Esophagus squamous epithelium (tissue), 4 donors: ENCODE measurements around the gene TAB2.

Source experiments
- CTCF ChIP-seq, 6 experiments: fragments of 450-650 bp in 4 of 6; fragments of 200-600 bp in 2 of 6; sonication (generic) in 2 of 6; IDR thresholded peaks; one replicate each; pipeline ENCODE4 v1.5.1; 2016 to 2019; ENCODE audit warnings: antibody characterized with exemption in 6 of 6, mild to moderate bottlenecking in 4 of 6, moderate library complexity in 4 of 6
- POLR2A ChIP-seq, 4 donors: fragments of 450-650 bp; IDR thresholded peaks; one replicate each; pipeline ENCODE4 v1.6.1; 2017; ENCODE audit warnings: antibody characterized with exemption in 4 of 4, mild to moderate bottlenecking in 4 of 4, moderate library complexity in 3 of 4

DNA sequence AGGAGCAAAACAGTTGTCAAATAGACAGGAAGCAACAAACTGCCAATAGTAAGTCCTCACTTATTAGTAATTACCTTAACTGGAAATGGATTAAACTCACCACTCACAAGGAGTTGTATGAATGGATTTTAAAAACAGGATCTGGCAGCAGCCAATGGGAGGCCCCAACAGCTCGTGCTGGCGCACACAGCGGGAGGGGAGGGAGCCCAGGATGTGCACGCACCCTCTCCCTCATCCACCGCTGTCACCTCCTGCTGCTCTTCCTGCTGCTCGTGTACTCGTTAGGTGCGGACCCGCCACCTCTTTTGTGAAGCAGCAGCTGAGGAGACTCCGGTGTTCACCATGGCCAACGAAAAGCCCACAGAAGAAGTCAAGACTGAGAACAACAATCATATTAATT, 82.5 kb downstream of the TAB2 start, which contains the start of gene SUMO4:
- TF ChIP-seq CTCF (IDR thresholded peaks at IDR 0.05) (no peak), POLR2A (IDR thresholded peaks at IDR 0.05) (no peak)
